Left colon (tissue), 2 donors: ENCODE results near the gene SH3BGRL3. TPM values are rescaled to one million over a fixed set of nuclear protein-coding genes. Genes with fewer than 3 reads are reported as not detected.
A peak's percentile ranks its signal among the peaks of the same experiment; 100 is the strongest.
"Not testable (repeated sequence)": the region's sequence is repeated elsewhere in the genome, so short reads cannot be mapped to it uniquely, and the experiment has no call there.

Experiments used
- ATAC-seq: fragments of 200-7000 bp; cut with Tn5 transposase; one replicate; pipeline ENCODE4 v1.9.1; 2020; ENCODE audit warnings: mild to moderate bottlenecking, moderate library complexity
- DNase-seq, 2 donors: peaks; one replicate each; pipeline ENCODE4 v3.0.0-alpha.2; 2020
- intact Hi-C, 2 donors: fragments of 100-400 bp; cut with DNase I in 1 of 2; cut with micrococcal nuclease in 1 of 2; formaldehyde crosslinking; loops; one replicate each; pipeline versions ENCODE4 v1.11.2 to v1.14.0; 2022; cut with DNase I, micrococcal nuclease
- long read RNA-seq: library from polyadenylated mRNA; unstranded; transcript quantifications from one replicate; pipeline ENCODE4 v2.0.0, GENCODE V29; 2021
- total RNA-seq, 2 donors: library from RNA; stranded (reverse); fragmentation: NEBNext Ultra II Directional; extraction: Animal tissue kit (Norgen Biotek cat#: 25700); gene quantifications; one replicate each; pipeline ENCODE4 v1.2.1, GENCODE V29; 2021
- donor health status: DM: no; HTN: no; CAD: no.
- donor health status: DM: yes; HTN: yes; CAD: no.

The SH3BGRL3 gene
- 100 to 1,000 TPM; 401 to 409 TPM for total RNA-seq
- long read RNA-seq, transcript SH3BGRL3-201 (3 exons, 1,661 nt): major isoform, 98 of 123 reads
- long read RNA-seq, partial matches to known transcripts: 21 of 123 reads
- long read RNA-seq, other reads (novel, unspliced or antisense): 2 of 123 reads

DNA sequence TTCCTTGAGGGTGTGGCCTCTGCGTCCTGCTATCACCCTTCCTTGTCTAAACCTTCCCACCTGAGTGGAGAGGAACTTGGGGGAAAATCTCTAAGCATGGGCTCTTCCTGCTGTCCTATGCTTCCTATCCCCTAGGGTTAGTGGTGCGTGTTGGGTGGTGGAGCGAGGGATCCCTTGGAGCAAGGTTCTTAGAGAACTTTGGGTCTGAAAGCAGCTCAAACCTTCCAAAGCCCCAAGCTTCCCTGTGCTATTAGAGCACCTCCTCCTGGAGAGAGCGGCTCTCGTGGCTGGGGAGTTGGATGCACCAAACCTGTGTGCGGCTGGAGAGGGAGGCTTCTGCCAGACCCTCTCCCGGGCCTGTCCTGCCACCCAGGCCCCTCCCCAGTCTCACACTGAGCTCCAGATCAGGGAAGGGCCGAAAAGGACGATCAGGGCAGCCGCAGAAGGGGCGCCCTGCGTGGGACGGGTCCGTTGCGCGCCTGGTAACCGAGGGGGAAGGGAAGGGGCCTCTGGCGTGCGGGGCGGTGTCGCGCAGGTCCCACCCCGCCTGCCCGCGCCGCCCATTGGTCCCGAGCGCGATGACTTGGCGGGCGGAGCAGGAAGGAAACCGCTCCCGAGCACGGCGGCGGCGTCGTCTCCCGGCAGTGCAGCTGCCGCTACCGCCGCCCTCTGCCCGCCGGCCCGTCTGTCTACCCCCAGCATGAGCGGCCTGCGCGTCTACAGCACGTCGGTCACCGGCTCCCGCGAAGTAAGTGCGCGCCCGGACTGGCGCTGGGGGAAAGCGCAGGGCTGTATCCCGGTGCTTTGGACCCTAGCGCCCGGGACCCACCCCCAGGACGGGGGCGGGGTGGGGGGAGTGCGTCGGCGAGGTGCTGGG, at the start of gene SH3BGRL3:
Gene SH3BGRL3, plus strand, starts transcription at position 631 of the 877 bp plus-strand sequence. Its CDS starts 70 bp downstream, at position 701.
- DNase-seq: peak; percentile 89 to 93
- intact Hi-C loops: loop anchor here in 1 of 2 donors (10.0 kb wide), 1 partner anchor 45 kb away; no protein-coding TSS in a partner anchor
- ATAC-seq: peak; percentile 63

DNA sequence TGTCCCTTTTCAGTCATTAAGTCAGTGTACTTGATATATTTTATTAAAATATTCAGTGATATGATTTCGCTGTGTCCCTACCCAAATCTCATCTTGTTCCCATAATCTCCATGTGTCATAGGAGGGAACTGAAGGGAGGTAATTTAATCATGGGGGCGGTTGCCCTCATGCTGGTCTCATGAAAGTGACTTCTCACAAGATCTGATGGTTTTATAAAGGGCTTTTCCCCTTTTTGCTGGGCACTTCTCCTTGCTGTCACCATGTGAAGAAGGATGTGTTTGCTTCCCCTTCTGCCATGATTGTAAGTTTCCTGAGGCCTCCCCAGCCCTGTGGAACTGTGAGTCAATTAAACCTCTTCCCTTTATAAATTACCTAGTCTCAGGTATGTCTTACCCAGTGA, 49.2 kb upstream of the SH3BGRL3 start:
- intact Hi-C loops: loop anchor here in 1 of 2 donors (10.0 kb wide), 1 partner anchor 56 kb away; the partner anchor contains the start of genes CNKSR1 and ZNF593OS
- ATAC-seq: not testable (repeated sequence)

DNA sequence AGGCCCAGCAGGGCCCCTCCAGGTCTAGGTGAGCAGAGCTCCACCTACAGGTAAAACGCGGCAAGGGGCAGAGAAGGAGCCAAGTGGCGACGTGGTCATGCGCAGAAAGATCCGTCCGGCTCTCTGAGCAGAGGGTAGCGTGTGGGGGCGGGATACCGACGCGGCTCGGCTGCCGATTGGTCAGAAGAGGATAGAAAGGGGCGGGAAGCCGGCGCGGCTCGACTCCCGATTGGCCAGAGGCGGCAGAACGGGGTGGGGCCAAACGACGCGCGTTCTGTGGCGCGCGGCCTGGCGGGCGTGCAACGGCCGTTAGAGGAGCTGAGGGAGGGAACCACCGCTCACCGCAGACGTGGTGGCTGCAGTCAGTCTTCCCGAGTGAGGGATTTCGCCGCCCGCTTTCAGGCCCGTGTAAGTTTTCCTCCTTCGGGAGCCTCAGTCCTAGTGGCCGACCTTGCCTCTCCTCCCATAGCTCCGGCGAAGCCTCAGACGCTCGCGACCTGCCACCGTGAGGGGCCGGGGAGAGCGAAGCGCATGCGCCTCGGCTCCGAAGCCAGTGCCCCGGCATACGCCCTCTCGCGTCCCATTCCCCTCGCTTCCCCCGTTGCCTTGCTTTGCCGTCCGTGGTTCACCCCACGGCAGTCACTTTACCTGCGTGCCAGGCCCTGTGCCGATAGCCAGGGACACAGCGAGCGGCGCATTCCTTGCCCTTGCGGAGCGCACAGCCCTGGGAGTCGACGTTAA, 45.8 kb upstream of the SH3BGRL3 start, which contains the start of gene CEP85:
Gene CEP85, plus strand, starts transcription at position 298 of the 741 bp plus-strand sequence. CDS start 5,584 bp downstream, outside the sequence.
- DNase-seq (peak; percentile 97 to 99), ATAC-seq (peak; percentile 95)
- intact Hi-C loops: loop anchor here in 1 of 2 donors (10.0 kb wide), 1 partner anchor 59 kb away; the partner anchor contains the start of genes CNKSR1 and ZNF593OS

More for the DNA sequence above, 49.2 kb upstream of the SH3BGRL3 start:
- not testable (repeated sequence) for DNase-seq

DNA sequence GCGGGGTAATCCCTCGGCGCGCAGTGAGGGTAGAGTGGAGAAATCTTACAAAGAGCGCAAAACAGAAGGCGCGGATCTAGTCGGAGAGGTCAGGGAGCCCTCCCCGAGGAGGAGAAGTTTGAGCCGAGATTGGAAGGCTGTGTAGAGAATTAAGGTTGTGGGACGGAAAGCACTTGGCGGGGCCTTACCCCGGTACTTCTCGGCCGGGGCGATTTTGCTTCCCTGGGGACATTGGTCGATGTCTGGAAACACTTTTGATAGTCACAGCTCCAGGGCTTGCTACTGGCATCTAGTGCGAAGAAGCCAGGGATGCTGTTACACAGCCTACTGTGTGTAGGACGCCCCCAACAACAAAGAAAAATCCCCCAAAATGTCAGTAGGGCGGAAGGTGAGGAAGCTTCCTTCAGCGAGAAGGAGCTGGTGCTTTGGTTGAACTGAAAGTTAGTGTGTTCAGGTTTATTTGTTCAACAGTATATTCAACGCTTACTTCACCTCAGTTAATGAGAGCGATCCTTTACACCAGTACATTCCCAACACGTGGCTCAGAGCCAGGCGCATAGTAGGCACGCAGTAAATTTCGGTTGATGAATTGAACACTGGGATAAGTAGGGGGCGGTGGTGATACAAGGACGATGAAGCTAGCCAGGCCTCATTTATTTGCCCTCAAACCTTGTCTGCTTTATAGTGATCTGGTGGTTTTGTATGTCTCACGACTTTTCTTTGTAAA, 45.1 kb upstream of the SH3BGRL3 start:
- ATAC-seq (peak; percentile 1), DNase-seq (peak in 1 of 2 donors; percentile 32)
- intact Hi-C loops: loop anchor here in 1 of 2 donors (10.0 kb wide), 1 partner anchor 60 kb away; the partner anchor contains the start of genes CNKSR1 and ZNF593OS

DNA sequence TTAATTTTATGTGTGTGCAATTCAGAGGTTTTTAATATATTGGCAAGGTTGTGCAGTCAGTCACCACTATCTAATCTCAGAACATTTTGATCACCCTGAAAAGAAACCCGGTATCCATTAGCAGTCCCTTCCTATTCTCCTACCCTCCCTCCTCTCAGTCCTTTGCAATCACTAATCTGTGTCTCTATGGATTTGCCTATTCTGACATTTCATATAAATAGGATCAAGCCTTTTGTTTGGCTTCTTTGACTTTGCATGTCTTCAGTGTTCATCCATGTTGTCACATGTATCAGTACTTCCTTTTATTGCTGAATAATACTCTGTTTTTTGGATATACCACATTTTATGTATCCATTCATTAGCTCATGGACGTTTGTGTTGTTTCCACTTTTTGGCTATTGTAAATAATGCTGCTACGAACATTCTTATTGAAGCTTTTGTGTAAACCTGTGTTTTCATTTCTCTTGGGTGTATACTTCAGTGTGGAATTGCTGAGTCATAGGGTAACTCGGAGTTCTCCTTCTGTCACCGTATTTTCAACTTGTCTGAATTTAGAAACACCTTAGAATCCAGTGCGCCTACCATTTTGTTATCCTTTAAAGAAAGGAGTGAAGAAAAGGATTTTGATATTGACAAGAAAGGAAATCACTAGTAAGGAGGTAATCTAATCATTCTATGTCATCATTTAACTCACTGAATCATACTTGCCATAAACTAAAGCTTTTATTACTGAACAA, 42.5 kb upstream of the SH3BGRL3 start:
- DNase-seq (no peak), ATAC-seq (no peak)
- intact Hi-C loops: loop anchor here in 1 of 2 donors (10.0 kb wide), 1 partner anchor 63 kb away; the partner anchor contains the start of genes CNKSR1 and ZNF593OS

DNA sequence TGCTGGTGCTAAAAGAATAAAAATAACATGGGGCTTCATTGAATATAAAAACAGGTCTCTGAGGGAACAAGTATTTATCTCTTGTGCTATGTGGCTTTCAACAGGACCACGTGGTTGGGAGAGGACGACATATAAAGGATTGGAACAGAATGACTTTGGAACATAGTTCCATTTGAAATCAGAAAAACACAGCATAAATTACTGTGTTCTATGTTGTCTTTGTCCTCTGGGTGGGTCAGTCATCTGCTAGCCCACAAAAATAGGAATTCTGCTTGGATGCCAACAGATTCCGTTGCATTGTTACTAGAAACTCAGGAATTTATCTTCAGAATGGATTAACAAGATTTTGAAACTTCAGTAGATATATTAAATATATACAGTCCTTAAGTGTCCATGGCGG, 40.0 kb upstream of the SH3BGRL3 start:
- ATAC-seq: no peak
- no peak for DNase-seq
- intact Hi-C loops: loop anchor here in 1 of 2 donors (10.0 kb wide), 1 partner anchor 65 kb away; the partner anchor contains the start of genes CNKSR1 and ZNF593OS

DNA sequence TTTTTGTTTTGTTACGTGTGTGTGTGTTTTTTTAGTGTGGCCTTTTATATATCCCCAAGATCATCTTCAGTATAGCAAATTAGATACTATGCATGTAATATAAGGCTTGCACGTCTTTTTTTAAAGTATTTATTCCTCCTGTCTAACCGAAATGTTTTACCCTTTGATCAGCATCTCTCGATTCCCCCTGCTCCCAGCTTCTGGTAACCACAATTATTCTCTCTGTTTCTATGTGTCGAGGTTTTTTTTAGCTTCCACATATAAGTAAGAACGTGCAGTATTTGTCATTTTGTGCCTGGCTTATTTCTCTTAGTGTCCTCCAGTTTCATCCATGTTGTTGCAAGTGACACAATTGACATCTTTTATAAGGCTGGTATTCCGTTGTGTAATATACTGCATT, 27.2 kb upstream of the SH3BGRL3 start:
- ATAC-seq: no peak
- DNase-seq: no peak
- intact Hi-C loops: no loop called here

DNA sequence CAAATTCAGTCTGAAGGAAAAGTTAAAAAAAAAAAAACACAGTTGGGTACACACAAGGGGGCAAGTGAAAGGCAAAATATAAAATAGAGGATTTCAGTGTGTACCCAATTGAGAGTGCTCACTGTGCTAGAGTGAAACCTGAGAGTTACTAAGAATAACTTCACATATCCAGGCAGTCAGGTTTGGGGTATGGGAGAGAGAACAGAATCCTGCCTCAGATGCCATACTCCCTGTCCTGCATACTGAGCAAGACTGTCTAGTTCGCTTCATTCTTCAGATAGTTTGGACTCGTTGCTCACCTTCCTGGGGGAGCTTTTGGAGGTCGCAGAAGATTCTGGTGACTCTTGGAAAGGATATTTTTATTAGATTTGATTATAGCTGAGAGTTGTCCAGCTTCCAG, 25.5 kb upstream of the SH3BGRL3 start:
- intact Hi-C loops: no loop called here
- ATAC-seq (no peak), DNase-seq (no peak)

DNA sequence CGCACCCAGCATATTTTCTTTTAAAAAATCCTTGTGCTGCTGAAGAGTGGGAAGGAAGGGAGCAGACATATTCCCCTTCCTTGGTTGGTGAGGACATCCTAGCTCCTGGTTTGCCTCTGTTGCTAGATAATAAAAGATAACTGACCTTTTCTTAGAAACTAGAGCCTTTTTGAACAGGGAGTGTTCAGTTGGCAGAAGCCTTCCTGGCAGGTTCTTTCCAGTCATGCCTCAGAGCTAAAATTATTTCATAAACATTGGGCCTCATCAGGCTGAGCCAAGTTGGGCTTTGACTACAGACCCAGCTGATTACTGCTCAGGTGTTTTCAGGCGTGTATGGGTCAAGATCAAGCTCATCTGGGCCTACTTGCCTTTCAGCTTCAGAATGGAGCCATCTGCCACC, 22.7 kb upstream of the SH3BGRL3 start:
- intact Hi-C loops: no loop called here

DNA sequence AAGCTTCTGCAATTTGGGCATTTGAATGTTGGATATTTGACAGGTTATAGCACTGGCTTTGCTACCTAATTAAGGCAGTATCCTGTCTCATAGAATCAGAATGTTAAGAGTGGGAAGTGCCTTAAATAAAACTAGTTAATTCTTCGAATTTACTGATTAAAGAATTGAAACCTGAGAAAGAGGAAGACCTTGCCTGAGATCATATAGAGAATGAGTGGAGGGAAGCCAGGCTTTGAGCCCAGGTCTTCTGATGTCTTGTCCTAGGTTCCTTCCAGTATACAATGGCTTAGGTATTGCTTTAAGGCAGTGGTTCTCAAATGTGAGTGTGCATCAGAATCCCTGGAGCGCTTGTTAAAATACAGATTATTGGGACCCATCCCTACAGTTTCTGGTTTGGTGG, 20.9 kb upstream of the SH3BGRL3 start:
- intact Hi-C loops: no loop called here
- no peak for DNase-seq
- no peak for ATAC-seq

More for the DNA sequence above, 22.7 kb upstream of the SH3BGRL3 start:
- ATAC-seq (no peak), DNase-seq (no peak)

DNA sequence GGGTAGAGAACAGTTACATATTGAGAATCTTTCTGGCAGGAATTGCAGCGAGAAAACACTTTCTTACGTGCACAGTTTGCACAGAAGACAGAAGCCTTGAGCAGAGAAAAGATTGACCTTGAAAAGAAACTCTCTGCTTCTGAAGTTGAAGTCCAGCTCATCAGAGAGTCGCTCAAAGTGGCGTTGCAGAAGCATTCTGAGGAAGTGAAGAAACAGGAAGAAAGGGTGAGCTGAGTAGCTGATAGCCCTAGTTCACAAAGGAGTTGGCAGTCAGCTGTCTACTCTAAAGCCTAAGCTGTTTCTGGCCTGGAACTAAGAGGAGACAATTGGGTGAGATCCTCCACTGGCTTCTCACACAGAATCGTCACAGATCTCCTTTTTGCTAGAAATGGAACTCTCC, 20.3 kb upstream of the SH3BGRL3 start:
- intact Hi-C loops: no loop called here
- ATAC-seq (no peak), DNase-seq (no peak)

DNA sequence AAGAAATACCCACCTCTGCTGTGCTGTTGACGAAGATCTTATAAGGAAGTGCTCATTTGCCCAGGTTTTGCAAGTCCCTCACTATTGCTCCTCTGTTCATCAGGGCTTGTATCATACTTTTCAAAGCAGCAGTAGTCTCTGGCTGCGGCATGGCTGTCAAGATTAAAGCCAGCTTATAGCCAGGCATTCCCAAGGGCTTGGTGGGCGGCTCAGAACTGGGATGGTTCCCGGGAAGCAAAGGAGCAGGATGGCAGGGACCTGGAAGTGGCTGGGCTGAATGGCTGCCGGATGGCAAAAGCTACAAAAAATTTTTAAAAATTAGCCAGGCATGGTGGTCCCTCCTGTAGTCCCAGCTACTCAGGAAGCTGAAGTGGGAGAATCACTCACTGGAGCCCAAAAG, 16.7 kb upstream of the SH3BGRL3 start:
- ATAC-seq: no peak
- intact Hi-C loops: no loop called here
- no peak for DNase-seq

DNA sequence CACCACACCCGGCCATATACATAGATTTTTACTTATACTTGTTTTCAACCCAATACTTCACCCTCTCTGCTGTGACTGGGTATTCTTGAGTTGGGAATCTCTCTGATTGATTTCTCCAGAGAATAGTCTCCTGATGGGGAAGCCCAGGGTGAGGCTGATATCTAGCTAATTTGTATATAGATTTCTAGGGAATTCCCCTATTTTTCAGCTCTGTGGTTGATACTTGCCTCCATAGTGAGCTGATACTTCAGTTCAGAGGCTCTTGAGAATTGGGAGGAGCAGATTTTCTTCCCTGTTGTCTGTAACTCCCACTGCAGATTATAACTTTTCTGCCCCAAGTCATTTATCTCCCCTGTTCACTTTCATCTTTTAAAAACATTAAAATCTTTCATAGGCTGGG, 14.5 kb upstream of the SH3BGRL3 start:
- ATAC-seq (no peak), DNase-seq (no peak)
- intact Hi-C loops: no loop called here

DNA sequence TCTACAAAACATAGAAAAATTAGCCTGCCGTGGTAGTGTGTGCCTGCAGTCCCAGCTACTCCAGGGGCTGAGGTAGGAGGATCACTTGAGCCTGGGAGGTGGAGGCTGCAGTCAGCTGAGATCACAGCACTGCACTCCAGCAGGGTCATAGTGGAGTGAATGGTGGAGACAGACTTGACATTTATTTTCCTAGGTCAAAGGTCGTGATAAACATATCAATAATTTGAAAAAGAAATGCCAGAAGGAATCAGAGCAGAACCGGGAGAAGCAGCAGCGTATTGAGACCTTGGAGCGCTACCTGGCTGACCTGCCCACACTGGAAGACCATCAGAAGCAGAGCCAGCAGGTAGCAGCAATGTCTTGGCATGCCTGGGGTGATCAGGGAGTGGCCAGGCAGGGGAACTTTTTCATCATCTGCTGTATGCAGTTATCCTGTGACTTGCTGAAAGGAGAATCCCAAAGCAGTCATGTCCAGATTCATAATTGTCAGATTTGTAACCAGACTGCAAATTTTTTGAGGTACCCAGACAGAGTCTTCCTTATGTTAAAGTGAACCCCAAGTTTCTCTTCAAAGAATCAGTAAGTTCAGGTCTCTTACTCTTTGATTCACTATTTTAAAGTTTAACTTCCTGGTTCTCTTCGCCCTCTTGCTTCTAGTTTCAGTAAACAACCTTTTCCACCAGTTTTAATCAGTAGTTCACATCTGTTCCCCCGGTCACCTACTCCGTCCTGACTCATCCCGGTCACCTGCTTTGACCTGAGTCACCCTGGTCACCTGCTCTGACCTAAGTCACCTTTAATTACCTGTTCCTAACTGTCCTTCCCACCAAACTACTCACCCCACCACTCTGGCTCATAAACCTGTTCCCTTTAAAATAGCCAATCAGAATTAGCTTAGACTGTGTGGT, 11.3 kb upstream of the SH3BGRL3 start:
- no peak for ATAC-seq
- intact Hi-C loops: no loop called here
- DNase-seq: no peak

DNA sequence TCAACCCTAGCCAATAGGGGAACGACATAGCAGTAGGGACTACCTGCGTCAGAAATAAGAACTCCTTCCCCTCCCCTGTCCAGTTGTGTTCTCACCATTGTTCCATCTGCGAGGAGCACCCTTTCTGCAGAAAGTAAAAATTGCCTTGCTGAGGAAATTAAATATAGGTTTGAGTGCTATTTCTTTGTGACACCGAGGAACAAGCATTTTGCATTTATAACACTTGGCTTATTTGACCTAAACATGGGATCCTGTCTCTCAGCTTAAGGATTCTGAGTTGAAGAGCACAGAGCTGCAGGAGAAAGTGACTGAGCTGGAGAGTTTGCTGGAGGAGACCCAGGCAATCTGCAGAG, 10.7 kb upstream of the SH3BGRL3 start:
- intact Hi-C loops: no loop called here
- DNase-seq (no peak), ATAC-seq (no peak)

DNA sequence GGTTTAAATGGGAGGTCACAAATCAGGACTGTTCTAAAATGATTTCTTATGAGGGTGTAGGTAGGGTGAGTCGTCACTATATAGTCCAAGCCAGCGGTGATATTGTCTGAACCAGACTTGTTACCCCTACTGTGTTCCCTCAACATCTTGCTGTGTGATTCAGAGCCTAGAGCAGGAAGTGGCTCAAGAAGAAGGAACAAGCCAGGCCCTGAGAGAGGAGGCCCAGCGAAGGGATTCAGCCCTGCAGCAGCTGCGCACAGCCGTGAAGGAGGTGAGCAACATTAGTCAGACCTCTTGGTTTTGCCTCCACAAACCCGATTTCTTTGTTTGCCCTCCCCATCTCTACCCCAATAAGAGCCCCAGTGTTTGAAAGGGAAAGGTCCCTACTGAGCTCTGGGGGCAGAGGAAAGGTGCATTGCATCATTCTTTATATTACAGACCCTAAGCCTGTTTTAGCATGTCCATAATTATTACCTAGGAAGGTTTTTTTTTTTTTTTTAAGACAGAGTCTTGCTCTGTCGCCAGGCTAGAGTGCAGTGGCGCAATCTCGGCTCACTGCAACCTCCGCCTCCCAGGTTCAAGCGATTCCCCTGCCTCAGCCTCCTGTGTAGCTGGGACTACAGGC, 5.0 kb upstream of the SH3BGRL3 start:
- no peak for ATAC-seq
- intact Hi-C loops: loop anchor here (2.0 to 10.0 kb wide), 2 partner anchors 48 to 50 kb away; no protein-coding TSS in a partner anchor
- DNase-seq: peak in 1 of 2 donors; percentile 34
